H1 (cell line): Measurements from ENCODE around the gene IRAK4. TPM values are rescaled to one million over a fixed set of nuclear protein-coding genes. Genes with fewer than 3 reads are reported as not detected.

ENCODE experiments used
- CTCF ChIA-PET: fragments of 300-600 bp; sonication (Branson Sonifier 250); formaldehyde crosslinking; loops from one replicate; lab custom pipeline; 2021; ENCODE audit not compliant: partially characterized antibody; lab: Charles Lee
- POLR2A ChIA-PET: fragments of 300-600 bp; sonication (Branson Sonifier 250); formaldehyde crosslinking; loops from one replicate; lab custom pipeline; 2021; ENCODE audit warnings: inconsistent platforms; ENCODE audit not compliant: partially characterized antibody; lab: Charles Lee
- DNase-seq, 2 experiments: peaks; one replicate each; pipeline versions ENCODE4 v3.0.0 to v3.0.0-alpha.2; 2010 to 2022; ENCODE audit warnings: low spot score in 2 of 2, low read depth in 1 of 2, mixed read lengths in 1 of 2
- FAIRE-seq: peaks from 2 replicates; lab custom pipeline; 2011; peaks lifted over from hg19 to GRCh38; lab: Jason Lieb, UNC
- H2AFZ ChIP-seq: 2 replicates; pipeline ENCODE4 v1.8.1; 2012; ENCODE audit warnings: low read length, inconsistent platforms
- H2AK5ac ChIP-seq: 2 replicates; pipeline ENCODE4 v1.6.1; 2013; ENCODE audit warnings: low read depth, low read length
- H2BK120ac ChIP-seq: replicated peaks from 2 replicates; pipeline ENCODE3; 2013; ENCODE audit warnings: low read depth, low read length, inconsistent platforms
- H2BK12ac ChIP-seq: 2 replicates; pipeline ENCODE4 v1.6.1; 2013; ENCODE audit warnings: low read depth, low read length
- H2BK15ac ChIP-seq: 2 replicates; pipeline ENCODE4 v1.6.1; 2013; ENCODE audit warnings: low read length
- H2BK20ac ChIP-seq: 2 replicates; pipeline ENCODE4 v1.6.1; 2013; ENCODE audit warnings: low read length
- H2BK5ac ChIP-seq: 2 replicates; pipeline ENCODE4 v1.6.1; 2013; ENCODE audit warnings: low read depth, low read length
- H3K14ac ChIP-seq: 2 replicates; pipeline ENCODE4 v1.6.1; 2013; ENCODE audit warnings: inconsistent platforms; ENCODE audit not compliant: insufficient read length
- H3K18ac ChIP-seq: 2 replicates; pipeline ENCODE4 v1.6.1; 2013; ENCODE audit warnings: low read length; ENCODE audit errors: extremely low read depth
- H3K23ac ChIP-seq: 2 replicates; pipeline ENCODE4 v1.6.1; 2013; ENCODE audit warnings: inconsistent platforms; ENCODE audit not compliant: insufficient read length
- H3K23me2 ChIP-seq: 2 replicates; pipeline ENCODE4 v1.6.1; 2013; ENCODE audit warnings: low read depth, low read length
- H3K27ac ChIP-seq: 2 replicates; pipeline ENCODE4 v1.6.1; 2011; ENCODE audit warnings: low read depth, low read length, inconsistent platforms
- H3K27me3 ChIP-seq, 4 experiments: replicated peaks in 1 of 4; 1 replicate in 1 of 4; 2 replicates in 3 of 4; pipeline versions ENCODE4 v1.6.1 to v1.8.1; 2011 to 2013; ENCODE audit warnings: low read length in 3 of 4, mild to moderate bottlenecking in 3 of 4, inconsistent platforms in 2 of 4, mixed read lengths in 2 of 4, moderate library complexity in 1 of 4; ENCODE audit not compliant: control insufficient read depth in 3 of 4, insufficient read depth in 3 of 4; ENCODE audit errors: extremely low read depth in 1 of 4
- H3K36me3 ChIP-seq, 4 experiments: 2 replicates each; pipeline versions ENCODE4 v1.6.1 to v1.8.1; 2011 to 2013; ENCODE audit warnings: mild to moderate bottlenecking in 4 of 4, low read length in 3 of 4, moderate library complexity in 2 of 4, control low read depth in 1 of 4, inconsistent platforms in 1 of 4; ENCODE audit not compliant: insufficient read depth in 4 of 4, control insufficient read depth in 2 of 4
- H3K4ac ChIP-seq: replicated peaks from 2 replicates; pipeline ENCODE3; 2013; ENCODE audit warnings: low read length, low read depth, mixed read lengths, inconsistent platforms; ENCODE audit not compliant: insufficient read length
- H3K4me1 ChIP-seq, 4 experiments: replicated peaks in 1 of 4; 1 replicate in 1 of 4; 2 replicates in 3 of 4; pipeline versions ENCODE4 v1.6.1 to v1.8.1; 2011 to 2013; ENCODE audit warnings: low read length in 3 of 4, inconsistent platforms in 2 of 4, mixed read lengths in 1 of 4; ENCODE audit not compliant: insufficient read depth in 4 of 4, control insufficient read depth in 3 of 4
- H3K4me2 ChIP-seq, 2 experiments: 2 replicates each; pipeline versions ENCODE4 v1.6.1 to v1.8.1; 2011 to 2013; ENCODE audit warnings: low read depth in 2 of 2, low read length in 2 of 2, control low read depth in 1 of 2, inconsistent platforms in 1 of 2, mild to moderate bottlenecking in 1 of 2; ENCODE audit not compliant: insufficient read depth in 1 of 2
- H3K4me3 ChIP-seq, 4 experiments: fragments of 200-600, 300-600 bp in 1 of 4; sonication (generic), shearing (Covaris generic), sonication (Bioruptor Twin) in 1 of 4; 2 replicates each; pipeline versions ENCODE4 v1.5.1 to v1.8.1; 2011 to 2016; ENCODE audit warnings: low read length in 4 of 4, low read depth in 3 of 4, control low read depth in 2 of 4, inconsistent platforms in 2 of 4, mild to moderate bottlenecking in 2 of 4, mixed read lengths in 1 of 4, moderate library complexity in 1 of 4; ENCODE audit not compliant: insufficient read depth in 2 of 4; ENCODE audit errors: extremely low read depth in 1 of 4
- H3K56ac ChIP-seq: replicated peaks from 2 replicates; pipeline ENCODE3; 2013; ENCODE audit warnings: low read depth, mild to moderate bottlenecking, mixed read lengths, low read length, inconsistent platforms; ENCODE audit not compliant: insufficient read length
- H3K79me1 ChIP-seq: 2 replicates; pipeline ENCODE4 v1.6.1; 2013; ENCODE audit warnings: low read depth, low read length, control low read depth
- H3K79me2 ChIP-seq, 2 experiments: 2 replicates each; pipeline versions ENCODE4 v1.6.1 to v1.8.1; 2012 to 2013; ENCODE audit warnings: low read length in 2 of 2, mild to moderate bottlenecking in 2 of 2, inconsistent platforms in 1 of 2; ENCODE audit not compliant: insufficient read depth in 2 of 2, control insufficient read depth in 1 of 2
- H3K9ac ChIP-seq, 4 experiments: replicated peaks in 1 of 4; 1 replicate in 1 of 4; 2 replicates in 3 of 4; pipeline versions ENCODE4 v1.6.1 to v1.8.1; 2011 to 2013; ENCODE audit warnings: low read depth in 3 of 4, low read length in 3 of 4, control low read depth in 2 of 4, mild to moderate bottlenecking in 2 of 4, moderate library complexity in 2 of 4, inconsistent platforms in 1 of 4; ENCODE audit errors: extremely low read depth in 1 of 4
- H3K9me3 ChIP-seq, 2 experiments: 2 replicates each; pipeline versions ENCODE4 v1.6.1 to v1.8.1; 2012 to 2013; ENCODE audit warnings: mild to moderate bottlenecking in 2 of 2, moderate library complexity in 2 of 2, control low read depth in 1 of 2, inconsistent platforms in 1 of 2, low read depth in 1 of 2, low read length in 1 of 2, mixed read lengths in 1 of 2; ENCODE audit not compliant: insufficient read depth in 2 of 2
- H4K20me1 ChIP-seq, 2 experiments: replicated peaks in 1 of 2; 2 replicates each; pipeline versions ENCODE3 to v1.8.1; 2011 to 2013; ENCODE audit warnings: inconsistent platforms in 2 of 2, low read length in 2 of 2, mild to moderate bottlenecking in 1 of 2; ENCODE audit not compliant: insufficient read depth in 2 of 2, control insufficient read depth in 1 of 2
- H4K5ac ChIP-seq: 2 replicates; pipeline ENCODE4 v1.6.1; 2013; ENCODE audit warnings: low read length, low read depth, mixed read lengths, inconsistent platforms; ENCODE audit not compliant: insufficient read length
- H4K8ac ChIP-seq: 2 replicates; pipeline ENCODE4 v1.8.0; 2013; ENCODE audit warnings: mild to moderate bottlenecking, moderate library complexity, low read length, inconsistent platforms; ENCODE audit not compliant: insufficient read depth; ENCODE audit errors: extremely low read depth
- H4K91ac ChIP-seq: replicated peaks from 2 replicates; pipeline ENCODE3; 2013; ENCODE audit warnings: low read length, mixed read lengths, inconsistent platforms; ENCODE audit not compliant: insufficient read length
- ASH2L ChIP-seq: fragments of 200-600, 300-600 bp; sonication (generic); IDR thresholded peaks from one replicate; pipeline ENCODE4 v1.7.1; 2017; ENCODE audit warnings: low read length
- BCL11A ChIP-seq, 2 experiments: IDR thresholded peaks; one replicate each; pipeline ENCODE4 v1.6.1; 2011; ENCODE audit warnings: low read depth in 2 of 2, low read length in 2 of 2, mild to moderate bottlenecking in 2 of 2
- CBX8 ChIP-seq: fragments of 300-800, 300-1000 bp; sonication (generic); IDR thresholded peaks from 2 replicates; pipeline ENCODE4 v1.7.1; 2016; ENCODE audit warnings: low read depth, low read length, borderline replicate concordance
- EP300 ChIP-seq, 2 experiments: IDR thresholded peaks; 1 replicate in 1 of 2; 2 replicates in 1 of 2; pipeline ENCODE4 v1.6.1; 2011 to 2012; ENCODE audit warnings: low read depth in 2 of 2, low read length in 2 of 2, mild to moderate bottlenecking in 2 of 2, borderline replicate concordance in 1 of 2, inconsistent platforms in 1 of 2, moderate library complexity in 1 of 2
- HDAC2 ChIP-seq, 2 experiments: fragments of 300-600 bp in 1 of 2; sonication (generic) in 1 of 2; IDR thresholded peaks; 2 replicates each; pipeline ENCODE4 v1.6.1; 2011 to 2012; ENCODE audit warnings: low read depth in 2 of 2, low read length in 2 of 2, mild to moderate bottlenecking in 2 of 2, moderate library complexity in 2 of 2, borderline replicate concordance in 1 of 2, inconsistent platforms in 1 of 2
- HDAC6 ChIP-seq: IDR thresholded peaks from one replicate; pipeline ENCODE4 v1.7.1; 2012; ENCODE audit warnings: low read depth, mild to moderate bottlenecking, inconsistent platforms, low read length, moderate library complexity
- JUN ChIP-seq: IDR thresholded peaks from 2 replicates; pipeline ENCODE4 v1.6.1; 2011; ENCODE audit warnings: low read depth, mild to moderate bottlenecking, improper control_type of control experiment, low read length
- POU5F1 ChIP-seq: IDR thresholded peaks from 2 replicates; pipeline ENCODE4 v1.6.1; 2011; ENCODE audit warnings: low read depth, mild to moderate bottlenecking, low read length, moderate library complexity
- RFX5 ChIP-seq: IDR thresholded peaks from 2 replicates; pipeline ENCODE4 v1.6.1; 2011; ENCODE audit warnings: low read depth, low read length, improper control_type of control experiment, borderline replicate concordance
- SIN3A ChIP-seq, 2 experiments: IDR thresholded peaks in 1 of 2; conservative IDR thresholded peaks in 1 of 2; 2 replicates each; pipeline ENCODE4 v1.6.1; 2011 to 2012; ENCODE audit warnings: low read length in 2 of 2, improper control_type of control experiment in 1 of 2, low read depth in 1 of 2, mild to moderate bottlenecking in 1 of 2
- SP1 ChIP-seq: IDR thresholded peaks from 2 replicates; pipeline ENCODE4 v1.6.1; 2011; ENCODE audit warnings: low read depth, low read length
- SP2 ChIP-seq: IDR thresholded peaks from 2 replicates; pipeline ENCODE4 v1.6.1; 2012; ENCODE audit warnings: mild to moderate bottlenecking, low read length, inconsistent platforms
- SRF ChIP-seq: IDR thresholded peaks from 2 replicates; pipeline ENCODE4 v1.6.1; 2011; ENCODE audit warnings: mild to moderate bottlenecking, low read depth, low read length, moderate library complexity
- WGBS, 2 experiments: shearing (Covaris generic) in 1 of 2; methylation state at CpG; one replicate each; pipeline versions ENCODE4 v1.1.6 to v1.1.7; 2013 to 2015; ENCODE audit warnings: low lambda C conversion rate in 2 of 2, mixed read lengths in 2 of 2, inconsistent platforms in 1 of 2, low coverage in 1 of 2, missing lambda C conversion rate in 1 of 2; ENCODE audit not compliant: insufficient replicate concordance in 2 of 2, insufficient coverage in 1 of 2, insufficient read length in 1 of 2; ENCODE audit errors: extremely low coverage in 1 of 2, missing lambda C conversion rate in 1 of 2; 5-methylcytosine and 5-hydroxymethylcytosine counted together
- polyA plus RNA-seq, 7 experiments: library from polyadenylated mRNA; depleted of rRNA in 3 of 7; stranded (reverse) in 5 of 7; unstranded in 2 of 7; fragments of >200 nt in 5 of 7; fragments of 200-250 nt in 2 of 7; gene quantifications; 1 replicate in 5 of 7; 2 replicates in 1 of 7; 4 replicates in 1 of 7; pipeline versions ENCODE4 v1.2.1 to v1.2.3, GENCODE V29; 2011 to 2013; ENCODE audit warnings: missing spikeins in 2 of 7, mixed read lengths in 2 of 7
- total RNA-seq: library from RNA; stranded (reverse); fragmentation: NEBNext Ultra II Directional; extraction: Animal tissue kit (Norgen Biotek cat#: 25700); gene quantifications from 2 replicates; pipeline ENCODE4 v1.2.1, GENCODE V29; 2021

Gene IRAK4
- total and polyA plus RNA-seq, 2 of the 8 experiments (the other 6 are each of a cell fraction or from before 2014, with no cell fraction given) = 2.3 to 7.7 TPM

DNA sequence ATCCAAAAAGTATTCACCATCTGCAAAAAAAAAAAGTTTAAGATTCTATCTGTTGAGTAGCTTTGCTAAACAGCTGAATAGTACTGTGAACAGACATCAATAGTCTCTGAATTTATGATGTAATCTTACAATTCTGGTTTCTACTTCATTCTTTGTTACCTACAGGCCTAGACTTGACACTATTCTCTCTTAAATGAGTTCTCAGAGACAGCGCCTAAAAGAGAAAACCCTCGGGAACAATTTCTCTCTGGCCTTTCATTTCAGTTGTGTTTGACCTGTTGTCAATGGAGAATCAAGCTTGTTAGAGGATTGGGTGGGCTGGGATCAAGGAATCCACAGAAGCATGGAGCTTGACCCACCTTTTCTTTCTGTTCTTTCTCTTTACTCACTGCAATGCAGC is 53.3 kb downstream of the IRAK4 start:
- no peaks in the 10 kb centered on the region for H4K20me1 ChIP-seq
- peaks cover 0 to 5% (median 1%) of the 10 kb centered on the region in 4 experiments; a peak in 1 of 7 replicates for H3K4me1 ChIP-seq
- no peak overlapping the region for H4K8ac ChIP-seq
- no peak for FAIRE-seq
- H3K9me3 ChIP-seq = no peaks in the 10 kb centered on the region
- no peak overlapping the region for H3K27ac ChIP-seq
- no peak overlapping the region for H4K91ac ChIP-seq
- H3K56ac ChIP-seq = no peak overlapping the region
- H2BK15ac ChIP-seq = no peak overlapping the region
- H3K4me2 ChIP-seq = no peak overlapping the region
- H2BK5ac ChIP-seq = no peak overlapping the region
- CTCF ChIA-PET = no interaction called here
- 87% methylated on average over 2 of the region's 2 CpGs; no CpG with 5 or more reads in 1 of the 2 experiments for WGBS, 2 experiments
- H3K23me2 ChIP-seq = peaks cover 3% of the 10 kb centered on the region; the same call in 1 of the 2 replicates
- H3K9ac ChIP-seq = no peak overlapping the region
- H3K4me3 ChIP-seq = no peak overlapping the region
- no peak overlapping the region for H2BK12ac ChIP-seq
- no peak overlapping the region for H2BK20ac ChIP-seq
- no peak overlapping the region for H3K23ac ChIP-seq
- no peak overlapping the region for H4K5ac ChIP-seq
- no peak overlapping the region for H3K4ac ChIP-seq
- POLR2A ChIA-PET = no interaction called here
- H3K36me3 ChIP-seq = no peaks in the 10 kb centered on the region
- no peaks in the 10 kb centered on the region for H3K79me2 ChIP-seq
- H2BK120ac ChIP-seq = no peak overlapping the region
- 0 out of 2 replicates have a peak overlapping the region, but pooled peaks have one; percentile 1 for H2AFZ ChIP-seq
- H3K79me1 ChIP-seq = no peaks in the 10 kb centered on the region
- H3K14ac ChIP-seq = no peak overlapping the region
- no peak overlapping the region for H2AK5ac ChIP-seq
- no peak overlapping the region for H3K18ac ChIP-seq
- H3K27me3 ChIP-seq = no peaks in the 10 kb centered on the region
- no peak for DNase-seq
- no peak for TF ChIP-seq BCL11A (IDR thresholded peaks at IDR 0.05; ENCODE audit: low read depth in 2 of 2, low read length in 2 of 2)
- TF ChIP-seq HDAC6 = no peak
- TF ChIP-seq EP300 (IDR thresholded peaks at IDR 0.05; ENCODE audit: borderline replicate concordance in 1 of 2, low read depth in 2 of 2, low read length in 2 of 2) = no peak
- no peak for TF ChIP-seq POU5F1
- TF ChIP-seq ASH2L = no peak
- no peak for TF ChIP-seq CBX8
- no peak for TF ChIP-seq SP2
- no peak for TF ChIP-seq SIN3A (conservative IDR thresholded peaks at IDR 0.05 in 1 of 2, IDR thresholded peaks at IDR 0.05 in 1 of 2; ENCODE audit: low read depth in 1 of 2, low read length in 2 of 2)
- TF ChIP-seq RFX5 = no peak
- TF ChIP-seq HDAC2 (IDR thresholded peaks at IDR 0.05; ENCODE audit: borderline replicate concordance in 1 of 2, low read depth in 2 of 2, low read length in 2 of 2) = no peak
- TF ChIP-seq SRF = no peak
- no peak for TF ChIP-seq JUN
- no peak for TF ChIP-seq SP1
